Measurements from ENCODE around the gene TNFAIP8L1.

TNFAIP8L1 gene

DNA sequence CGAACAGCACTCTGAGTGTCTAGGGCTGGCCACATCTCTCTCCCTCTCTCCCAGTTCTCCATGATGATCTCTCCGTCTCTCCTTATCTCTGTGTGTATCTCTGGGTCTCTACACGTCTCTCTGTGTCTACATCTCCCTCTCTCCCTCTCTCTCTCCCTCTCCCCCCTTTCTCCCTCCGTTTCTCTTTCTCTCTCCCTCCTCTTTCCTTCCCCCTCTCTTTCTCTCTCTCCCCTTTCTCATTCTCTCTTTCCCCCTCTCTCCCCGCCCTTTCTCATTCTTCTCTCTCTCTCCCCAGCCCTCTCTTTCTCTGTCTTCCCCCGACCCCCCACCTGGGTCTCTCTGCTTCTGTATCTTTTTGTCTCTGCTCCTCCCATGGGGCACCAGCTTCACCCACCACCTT, 21.3 kb upstream of the TNFAIP8L1 start:
- H3K27ac ChIP-seq (ENCODE audit: extremely low read depth, low read depth, low read length), result no peak overlapping the region
- no peaks in the 10 kb centered on the region for H3K4me1 ChIP-seq (ENCODE audit: control insufficient read depth, insufficient read depth, low read length)
- no peaks in the 10 kb centered on the region for H3K9me3 ChIP-seq (ENCODE audit: control insufficient read depth, insufficient read depth, low read depth, low read length)
- POLR2A ChIA-PET, result no interaction called here
- no peak overlapping the region for H3K4me3 ChIP-seq (ENCODE audit: low read depth, low read length)
- CTCF ChIA-PET, result interaction anchor here (1.0 to 2.1 kb wide), 2 partner anchors 15 to 95 kb away, joined by 3 to 10 read pairs; no protein-coding TSS in a partner anchor
- H3K36me3 ChIP-seq (ENCODE audit: control insufficient read depth in 2 of 2, insufficient read depth in 1 of 2, low read length in 2 of 2), result no peaks in the 10 kb centered on the region
- TF ChIP-seq ZNF521 (tag by site-specific recombination; IDR thresholded peaks at IDR 0.05) (no peak), RBAK (tag by site-specific recombination; IDR thresholded peaks at IDR 0.05) (no peak), ZNF214 (tag by site-specific recombination; IDR thresholded peaks at IDR 0.05; ENCODE audit: borderline replicate concordance) (no peak), ZNF623 (tag by site-specific recombination; IDR thresholded peaks at IDR 0.05) (no peak), ZNF560 (tag by site-specific recombination; IDR thresholded peaks at IDR 0.05; ENCODE audit: borderline replicate concordance) (no peak), ZNF19 (tag by site-specific recombination; IDR thresholded peaks at IDR 0.05; ENCODE audit: low read depth) (no peak), SCRT2 (tag by site-specific recombination; IDR thresholded peaks at IDR 0.05) (no peak), ZNF416 (tag by site-specific recombination; IDR thresholded peaks at IDR 0.05) (no peak), ZNF837 (tag by site-specific recombination; IDR thresholded peaks at IDR 0.05) (no peak), KLF16 (tag by site-specific recombination; IDR thresholded peaks at IDR 0.05) (no peak), ZNF510 (tag by site-specific recombination; IDR thresholded peaks at IDR 0.05; ENCODE audit: insufficient replicate concordance) (no peak), ZNF211 (tag by site-specific recombination; IDR thresholded peaks at IDR 0.05; ENCODE audit: low read depth) (no peak), ZFP41 (tag by site-specific recombination; IDR thresholded peaks at IDR 0.05; ENCODE audit: borderline replicate concordance) (no peak), ZNF174 (tag by site-specific recombination; IDR thresholded peaks at IDR 0.05) (no peak), ZNF660 (tag by site-specific recombination; IDR thresholded peaks at IDR 0.05) (no peak), ZNF785 (tag by site-specific recombination; IDR thresholded peaks at IDR 0.05) (no peak), OSR2 (tag by site-specific recombination; IDR thresholded peaks at IDR 0.05) (no peak), SALL2 (tag by site-specific recombination; IDR thresholded peaks at IDR 0.05; ENCODE audit: borderline replicate concordance) (no peak), ZNF292 (tag by site-specific recombination; IDR thresholded peaks at IDR 0.05; ENCODE audit: borderline replicate concordance, low read depth) (no peak), ZNF670 (tag by site-specific recombination; IDR thresholded peaks at IDR 0.05; ENCODE audit: low read depth) (no peak), ZNF146 (tag by site-specific recombination; IDR thresholded peaks at IDR 0.05) (no peak), ZNF558 (tag by site-specific recombination; IDR thresholded peaks at IDR 0.05) (no peak), ZNF600 (tag by site-specific recombination; IDR thresholded peaks at IDR 0.05) (no peak), ZNF391 (tag by site-specific recombination; IDR thresholded peaks at IDR 0.05; ENCODE audit: borderline replicate concordance, low read depth) (no peak), ZNF354C (tag by site-specific recombination; IDR thresholded peaks at IDR 0.05; ENCODE audit: borderline replicate concordance, low read depth) (no peak), ZNF426 (tag by site-specific recombination; IDR thresholded peaks at IDR 0.05) (no peak), ZNF366 (tag by site-specific recombination; conservative IDR thresholded peaks at IDR 0.05) (peak; percentile 89), GLI2 (tag by site-specific recombination; IDR thresholded peaks at IDR 0.05; ENCODE audit: borderline replicate concordance, low read depth) (no peak), ZNF473 (tag by site-specific recombination; IDR thresholded peaks at IDR 0.05) (no peak)
- TF ChIP-seq, protein P1, sequence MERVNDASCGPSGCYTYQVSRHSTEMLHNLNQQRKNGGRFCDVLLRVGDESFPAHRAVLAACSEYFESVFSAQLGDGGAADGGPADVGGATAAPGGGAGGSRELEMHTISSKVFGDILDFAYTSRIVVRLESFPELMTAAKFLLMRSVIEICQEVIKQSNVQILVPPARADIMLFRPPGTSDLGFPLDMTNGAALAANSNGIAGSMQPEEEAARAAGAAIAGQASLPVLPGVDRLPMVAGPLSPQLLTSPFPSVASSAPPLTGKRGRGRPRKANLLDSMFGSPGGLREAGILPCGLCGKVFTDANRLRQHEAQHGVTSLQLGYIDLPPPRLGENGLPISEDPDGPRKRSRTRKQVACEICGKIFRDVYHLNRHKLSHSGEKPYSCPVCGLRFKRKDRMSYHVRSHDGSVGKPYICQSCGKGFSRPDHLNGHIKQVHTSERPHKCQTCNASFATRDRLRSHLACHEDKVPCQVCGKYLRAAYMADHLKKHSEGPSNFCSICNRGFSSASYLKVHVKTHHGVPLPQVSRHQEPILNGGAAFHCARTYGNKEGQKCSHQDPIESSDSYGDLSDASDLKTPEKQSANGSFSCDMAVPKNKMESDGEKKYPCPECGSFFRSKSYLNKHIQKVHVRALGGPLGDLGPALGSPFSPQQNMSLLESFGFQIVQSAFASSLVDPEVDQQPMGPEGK (tag by site-specific recombination; IDR thresholded peaks at IDR 0.05), result 0 out of 2 replicates have a peak, but pooled peaks have one; percentile 20
- TF ChIP-seq, protein P2, sequence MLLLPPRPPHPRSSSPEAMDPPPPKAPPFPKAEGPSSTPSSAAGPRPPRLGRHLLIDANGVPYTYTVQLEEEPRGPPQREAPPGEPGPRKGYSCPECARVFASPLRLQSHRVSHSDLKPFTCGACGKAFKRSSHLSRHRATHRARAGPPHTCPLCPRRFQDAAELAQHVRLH (tag by site-specific recombination; IDR thresholded peaks at IDR 0.05), result no peak
- TF ChIP-seq, protein P3, sequence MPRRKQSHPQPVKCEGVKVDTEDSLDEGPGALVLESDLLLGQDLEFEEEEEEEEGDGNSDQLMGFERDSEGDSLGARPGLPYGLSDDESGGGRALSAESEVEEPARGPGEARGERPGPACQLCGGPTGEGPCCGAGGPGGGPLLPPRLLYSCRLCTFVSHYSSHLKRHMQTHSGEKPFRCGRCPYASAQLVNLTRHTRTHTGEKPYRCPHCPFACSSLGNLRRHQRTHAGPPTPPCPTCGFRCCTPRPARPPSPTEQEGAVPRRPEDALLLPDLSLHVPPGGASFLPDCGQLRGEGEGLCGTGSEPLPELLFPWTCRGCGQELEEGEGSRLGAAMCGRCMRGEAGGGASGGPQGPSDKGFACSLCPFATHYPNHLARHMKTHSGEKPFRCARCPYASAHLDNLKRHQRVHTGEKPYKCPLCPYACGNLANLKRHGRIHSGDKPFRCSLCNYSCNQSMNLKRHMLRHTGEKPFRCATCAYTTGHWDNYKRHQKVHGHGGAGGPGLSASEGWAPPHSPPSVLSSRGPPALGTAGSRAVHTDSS (tag by site-specific recombination; IDR thresholded peaks at IDR 0.05), result no peak
- TF ChIP-seq, protein P4, sequence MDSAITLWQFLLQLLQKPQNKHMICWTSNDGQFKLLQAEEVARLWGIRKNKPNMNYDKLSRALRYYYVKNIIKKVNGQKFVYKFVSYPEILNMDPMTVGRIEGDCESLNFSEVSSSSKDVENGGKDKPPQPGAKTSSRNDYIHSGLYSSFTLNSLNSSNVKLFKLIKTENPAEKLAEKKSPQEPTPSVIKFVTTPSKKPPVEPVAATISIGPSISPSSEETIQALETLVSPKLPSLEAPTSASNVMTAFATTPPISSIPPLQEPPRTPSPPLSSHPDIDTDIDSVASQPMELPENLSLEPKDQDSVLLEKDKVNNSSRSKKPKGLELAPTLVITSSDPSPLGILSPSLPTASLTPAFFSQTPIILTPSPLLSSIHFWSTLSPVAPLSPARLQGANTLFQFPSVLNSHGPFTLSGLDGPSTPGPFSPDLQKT (IDR thresholded peaks at IDR 0.05; ENCODE audit: borderline replicate concordance, low read depth, low read length), result no peak
- TF ChIP-seq, protein P5, sequence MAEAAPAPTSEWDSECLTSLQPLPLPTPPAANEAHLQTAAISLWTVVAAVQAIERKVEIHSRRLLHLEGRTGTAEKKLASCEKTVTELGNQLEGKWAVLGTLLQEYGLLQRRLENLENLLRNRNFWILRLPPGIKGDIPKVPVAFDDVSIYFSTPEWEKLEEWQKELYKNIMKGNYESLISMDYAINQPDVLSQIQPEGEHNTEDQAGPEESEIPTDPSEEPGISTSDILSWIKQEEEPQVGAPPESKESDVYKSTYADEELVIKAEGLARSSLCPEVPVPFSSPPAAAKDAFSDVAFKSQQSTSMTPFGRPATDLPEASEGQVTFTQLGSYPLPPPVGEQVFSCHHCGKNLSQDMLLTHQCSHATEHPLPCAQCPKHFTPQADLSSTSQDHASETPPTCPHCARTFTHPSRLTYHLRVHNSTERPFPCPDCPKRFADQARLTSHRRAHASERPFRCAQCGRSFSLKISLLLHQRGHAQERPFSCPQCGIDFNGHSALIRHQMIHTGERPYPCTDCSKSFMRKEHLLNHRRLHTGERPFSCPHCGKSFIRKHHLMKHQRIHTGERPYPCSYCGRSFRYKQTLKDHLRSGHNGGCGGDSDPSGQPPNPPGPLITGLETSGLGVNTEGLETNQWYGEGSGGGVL (tag by site-specific recombination; IDR thresholded peaks at IDR 0.05), result peak; percentile 78

Measured in HEK293 (cell line).